ENCODE data around the gene C1orf35. TPM values are rescaled to one million over a fixed set of nuclear protein-coding genes. Genes with fewer than 3 reads are reported as not detected.

The C1orf35 gene
- total and polyA plus RNA-seq, 2 of the 8 experiments (the other 6 are each of a cell fraction or from before 2014, with no cell fraction given), result 18.6 to 19.9 TPM

GRCh38 chr1:228077565-228078330, 25.4 kb downstream of the C1orf35 start:
- no peak for DNase-seq (ENCODE audit: low read depth in 1 of 2, low spot score in 2 of 2)
- Histone ChIP-seq H3K14ac (ENCODE audit: insufficient read length) (no peak overlapping the region), H2AFZ (ENCODE audit: low read length) (no peak overlapping the region), H4K91ac (replicated peaks; ENCODE audit: insufficient read length, low read length) (no peak overlapping the region), H3K27ac (ENCODE audit: low read depth, low read length) (no peak overlapping the region), H2BK5ac (ENCODE audit: low read depth, low read length) (no peak overlapping the region), H3K79me1 (ENCODE audit: low read depth, low read length) (peaks cover 2% of the 10 kb centered on the region; the same call in 1 of the 2 replicates), H3K4ac (replicated peaks; ENCODE audit: insufficient read length, low read depth, low read length) (no peak overlapping the region), H2BK15ac (ENCODE audit: low read length) (no peak overlapping the region), H2BK12ac (ENCODE audit: low read depth, low read length) (no peak overlapping the region), H2AK5ac (ENCODE audit: low read depth, low read length) (no peak overlapping the region), H3K18ac (ENCODE audit: extremely low read depth, low read length) (no peak overlapping the region), H3K4me3 (ENCODE audit: extremely low read depth in 1 of 4, insufficient read depth in 2 of 4, low read depth in 3 of 4, low read length in 4 of 4) (no peak overlapping the region), H2BK120ac (replicated peaks; ENCODE audit: low read depth, low read length) (no peak overlapping the region), H3K23me2 (ENCODE audit: low read depth, low read length) (peaks cover 4% of the 10 kb centered on the region), H2BK20ac (ENCODE audit: low read length) (no peak overlapping the region), H3K4me2 (ENCODE audit: insufficient read depth in 1 of 2, low read depth in 2 of 2, low read length in 2 of 2) (no peak overlapping the region), H3K23ac (ENCODE audit: insufficient read length) (no peak overlapping the region), H4K5ac (ENCODE audit: insufficient read length, low read depth, low read length) (no peak overlapping the region), H3K79me2 (ENCODE audit: control insufficient read depth in 1 of 2, insufficient read depth in 2 of 2, low read length in 2 of 2) (peaks cover 0 to under 1% of the 10 kb centered on the region in 2 experiments; a peak in 2 of 4 replicates), H3K9ac (replicated peaks in 1 of 4; ENCODE audit: extremely low read depth in 1 of 4, low read depth in 3 of 4, low read length in 3 of 4) (no peak overlapping the region), H3K9me3 (ENCODE audit: insufficient read depth in 2 of 2, low read depth in 1 of 2, low read length in 1 of 2) (no peaks in the 10 kb centered on the region), H4K20me1 (replicated peaks in 1 of 2; ENCODE audit: control insufficient read depth in 1 of 2, insufficient read depth in 2 of 2, low read length in 2 of 2) (peaks cover 7 to 31% of the 10 kb centered on the region in 2 experiments), H3K27me3 (replicated peaks in 1 of 4; ENCODE audit: control insufficient read depth in 3 of 4, extremely low read depth in 1 of 4, insufficient read depth in 3 of 4, low read length in 3 of 4) (peaks cover 14 to 58% (median 55%) of the 10 kb centered on the region in 4 experiments), H3K56ac (replicated peaks; ENCODE audit: insufficient read length, low read depth, low read length) (no peak overlapping the region), H4K8ac (ENCODE audit: extremely low read depth, insufficient read depth, low read length) (no peak overlapping the region), H3K4me1 (replicated peaks in 1 of 4; ENCODE audit: control insufficient read depth in 3 of 4, insufficient read depth in 4 of 4, low read length in 3 of 4) (peaks cover 0 to 22% (median 2%) of the 10 kb centered on the region in 4 experiments; a peak in 6 of 7 replicates), H3K36me3 (ENCODE audit: control insufficient read depth in 2 of 4, insufficient read depth in 4 of 4, low read length in 3 of 4) (no peaks in the 10 kb centered on the region)
- TF ChIP-seq TCF12 (IDR thresholded peaks at IDR 0.05; ENCODE audit: low read depth, low read length) (no peak), HDAC6 (IDR thresholded peaks at IDR 0.05; ENCODE audit: low read depth, low read length) (no peak), CTBP2 (IDR thresholded peaks at IDR 0.05; ENCODE audit: borderline replicate concordance, insufficient read depth, insufficient read length, low read length) (no peak), KDM4A (IDR thresholded peaks at IDR 0.05; ENCODE audit: low read depth, low read length, severe bottlenecking) (no peak), EZH2 (IDR thresholded peaks at IDR 0.05; ENCODE audit: low read depth, low read length, severe bottlenecking) (no peak)
- TF ChIP-seq, protein P1, sequence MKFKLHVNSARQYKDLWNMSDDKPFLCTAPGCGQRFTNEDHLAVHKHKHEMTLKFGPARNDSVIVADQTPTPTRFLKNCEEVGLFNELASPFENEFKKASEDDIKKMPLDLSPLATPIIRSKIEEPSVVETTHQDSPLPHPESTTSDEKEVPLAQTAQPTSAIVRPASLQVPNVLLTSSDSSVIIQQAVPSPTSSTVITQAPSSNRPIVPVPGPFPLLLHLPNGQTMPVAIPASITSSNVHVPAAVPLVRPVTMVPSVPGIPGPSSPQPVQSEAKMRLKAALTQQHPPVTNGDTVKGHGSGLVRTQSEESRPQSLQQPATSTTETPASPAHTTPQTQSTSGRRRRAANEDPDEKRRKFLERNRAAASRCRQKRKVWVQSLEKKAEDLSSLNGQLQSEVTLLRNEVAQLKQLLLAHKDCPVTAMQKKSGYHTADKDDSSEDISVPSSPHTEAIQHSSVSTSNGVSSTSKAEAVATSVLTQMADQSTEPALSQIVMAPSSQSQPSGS (IDR thresholded peaks at IDR 0.05; ENCODE audit: low read length), result no peak
- no peak for FAIRE-seq
- CTCF ChIA-PET (ENCODE audit: partially characterized antibody), result interaction anchor here (1.1 to 6.2 kb wide), 8 partner anchors 14 to 302 kb away, joined by 3 to 115 read pairs (median 4); partner anchors contain the start of gene WNT3A
- WGBS, 2 experiments (ENCODE audit: extremely low coverage in 1 of 2, insufficient coverage in 1 of 2, insufficient read length in 1 of 2, insufficient replicate concordance in 2 of 2, low coverage in 1 of 2, low lambda C conversion rate in 2 of 2, missing lambda C conversion rate in 1 of 2), result 87% methylated on average over 7 of the region's 10 CpGs; no CpG with 5 or more reads in 1 of the 2 experiments
- POLR2A ChIA-PET (ENCODE audit: partially characterized antibody), result interaction anchor here (1.0 kb wide), 1 partner anchor 10 kb away, joined by 3 read pairs; no protein-coding TSS in a partner anchor
